Right ventricle myocardium superior (tissue), 1 donor: Measurements from ENCODE around the gene ADGRV1. TPM values are rescaled to one million over a fixed set of nuclear protein-coding genes. Genes with fewer than 3 reads are reported as not detected.
"Not testable (repeated sequence)": the region's sequence is repeated elsewhere in the genome, so short reads cannot be mapped to it uniquely, and the experiment has no call there.

Source experiments
- ATAC-seq: fragments of 200-7000 bp; cut with Tn5 transposase; one replicate; pipeline ENCODE4 v1.9.1; 2020; ENCODE audit warnings: mild to moderate bottlenecking; ENCODE audit not compliant: poor library complexity
- DNase-seq: peaks from one replicate; pipeline ENCODE4 v3.0.0-alpha.2; 2020
- intact Hi-C: fragments of 100-400 bp; cut with DNase I; formaldehyde crosslinking; loops from one replicate; pipeline ENCODE4 v1.11.2; 2022
- total RNA-seq: library from RNA; stranded (reverse); fragmentation: NEBNext Ultra II Directional; extraction: Animal tissue kit (Norgen Biotek cat#: 25700); gene quantifications from one replicate; pipeline ENCODE4 v1.2.1, GENCODE V29; 2021
- donor health status: DM: no; HTN: yes; CAD: no; lungs with severe emphysema.

ADGRV1 gene
- total RNA-seq, 1 donor from 2014 or later: not detected

DNA sequence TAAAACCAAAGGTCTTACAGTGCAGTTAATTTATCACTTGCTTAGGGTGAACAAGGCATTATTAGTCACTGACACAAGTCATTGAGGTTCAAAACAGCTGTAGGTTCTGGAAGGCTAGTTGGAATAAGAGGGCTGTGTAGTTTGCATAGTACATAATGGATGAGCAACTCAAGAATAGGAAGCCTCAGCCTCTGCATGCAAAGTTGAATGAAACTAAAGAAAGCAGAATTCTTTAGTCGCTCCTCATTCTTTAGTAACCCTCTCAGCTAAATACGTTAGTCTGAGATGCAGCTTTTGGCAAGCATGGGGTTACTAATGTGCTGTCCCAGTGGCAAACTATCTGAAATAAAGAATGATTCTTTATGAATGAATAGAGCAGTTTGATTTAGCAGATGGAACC is 74.2 kb downstream of the ADGRV1 start:
- intact Hi-C loops: no loop called here
- DNase-seq (no peak), ATAC-seq (no peak)

DNA sequence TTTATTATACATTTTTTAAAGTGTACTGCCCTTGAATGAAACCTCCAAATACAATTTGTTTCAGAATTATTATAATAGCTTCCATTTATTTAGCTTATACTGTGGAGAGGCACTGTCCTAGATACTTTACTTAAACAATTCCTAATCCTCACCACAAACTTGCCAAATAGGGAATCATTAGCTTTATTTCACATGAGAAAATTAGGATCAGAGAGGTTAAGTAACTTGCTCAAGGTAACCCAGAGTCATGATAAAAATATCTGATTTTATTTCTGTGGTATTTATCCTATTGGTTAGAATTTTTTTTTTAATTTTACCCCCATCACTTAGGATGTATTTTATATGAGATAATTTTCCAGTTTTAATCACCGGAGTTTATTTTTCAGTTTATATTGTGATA is 78.4 kb downstream of the ADGRV1 start:
- intact Hi-C loops: no loop called here
- ATAC-seq (no peak), DNase-seq (no peak)

DNA sequence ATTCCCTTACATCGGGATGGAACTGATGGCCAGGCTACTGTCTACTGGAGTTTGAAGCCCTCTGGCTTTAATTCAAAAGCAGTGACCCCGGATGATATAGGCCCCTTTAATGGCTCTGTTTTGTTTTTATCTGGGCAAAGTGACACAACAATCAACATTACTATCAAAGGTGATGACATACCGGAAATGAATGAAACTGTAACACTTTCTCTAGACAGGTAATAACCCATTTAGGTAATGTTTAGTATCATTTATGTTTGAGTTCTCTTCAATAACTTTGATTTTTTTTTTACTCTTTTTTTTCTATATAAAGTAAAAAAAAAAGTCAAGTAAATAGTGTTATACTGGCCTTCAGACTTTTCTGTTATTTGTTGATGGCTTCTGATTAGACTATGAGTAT is 79.1 kb downstream of the ADGRV1 start:
- intact Hi-C loops: no loop called here
- no peak for DNase-seq
- ATAC-seq: no peak

DNA sequence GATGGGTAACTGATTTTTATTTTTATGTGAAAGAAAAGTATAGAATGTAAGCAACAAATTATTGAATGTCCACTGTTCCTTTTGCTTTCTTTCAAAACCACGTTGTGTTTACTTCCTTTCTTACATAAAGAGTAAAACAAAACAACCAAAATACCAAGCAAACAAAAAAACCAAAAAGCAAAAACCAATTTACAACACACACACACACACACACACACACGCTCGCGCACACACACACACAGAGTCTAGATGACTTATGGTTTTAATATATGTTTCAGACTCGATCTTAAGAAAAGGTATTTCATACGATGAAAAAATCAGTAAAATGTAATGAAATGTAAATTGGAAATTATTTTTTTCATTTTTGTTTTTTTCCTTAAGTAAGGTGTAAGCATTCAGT is 80.3 kb downstream of the ADGRV1 start:
- ATAC-seq (no peak), DNase-seq (no peak)
- intact Hi-C loops: no loop called here

DNA sequence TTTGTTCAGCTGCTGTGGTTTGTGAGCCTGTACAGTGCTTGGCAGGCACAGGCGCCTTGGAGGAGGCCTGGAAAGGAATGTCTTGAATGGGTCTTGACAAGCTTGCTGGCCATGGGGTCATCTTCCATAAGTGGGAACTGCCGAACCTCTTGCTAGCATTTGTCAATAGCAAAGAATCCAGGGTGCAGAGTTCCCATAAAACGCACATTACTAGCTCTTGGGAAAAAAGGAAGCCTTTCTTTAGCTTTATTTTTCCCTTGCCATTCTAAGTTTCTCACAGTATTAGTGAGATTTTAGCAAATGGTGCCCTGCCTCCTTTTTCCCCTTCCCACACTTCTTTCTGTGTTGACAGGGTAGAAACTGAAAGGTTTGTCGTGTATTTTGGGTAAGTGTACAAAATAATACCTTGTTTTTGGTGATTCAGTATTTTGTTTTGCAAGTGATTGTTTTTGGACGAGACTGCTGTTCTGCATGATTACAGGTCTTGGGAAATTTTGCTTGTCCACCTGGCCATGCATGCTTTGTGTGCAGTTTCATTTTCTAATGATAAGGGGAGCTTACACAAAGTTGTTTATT is 82.0 kb downstream of the ADGRV1 start:
- DNase-seq (no peak), ATAC-seq (no peak)
- intact Hi-C loops: no loop called here

DNA sequence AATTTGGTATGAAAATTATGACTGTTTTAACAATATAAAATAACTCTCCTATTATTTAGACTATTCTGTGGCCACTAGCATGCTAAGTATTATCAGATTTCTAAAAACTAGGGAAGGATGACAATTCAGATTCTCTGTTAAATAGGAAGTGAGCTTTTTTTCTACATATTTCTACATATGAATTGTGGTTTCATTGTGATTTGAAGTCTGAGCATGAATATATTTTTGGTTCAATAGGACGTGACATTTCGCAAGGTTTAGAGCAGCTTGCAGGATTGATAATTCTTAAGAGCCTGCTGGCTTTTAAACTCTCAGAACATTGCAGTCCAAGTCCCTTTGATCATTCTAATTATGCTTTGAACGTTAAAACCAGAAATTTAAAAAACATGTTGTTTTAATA is 82.9 kb downstream of the ADGRV1 start:
- ATAC-seq (no peak), DNase-seq (no peak)

DNA sequence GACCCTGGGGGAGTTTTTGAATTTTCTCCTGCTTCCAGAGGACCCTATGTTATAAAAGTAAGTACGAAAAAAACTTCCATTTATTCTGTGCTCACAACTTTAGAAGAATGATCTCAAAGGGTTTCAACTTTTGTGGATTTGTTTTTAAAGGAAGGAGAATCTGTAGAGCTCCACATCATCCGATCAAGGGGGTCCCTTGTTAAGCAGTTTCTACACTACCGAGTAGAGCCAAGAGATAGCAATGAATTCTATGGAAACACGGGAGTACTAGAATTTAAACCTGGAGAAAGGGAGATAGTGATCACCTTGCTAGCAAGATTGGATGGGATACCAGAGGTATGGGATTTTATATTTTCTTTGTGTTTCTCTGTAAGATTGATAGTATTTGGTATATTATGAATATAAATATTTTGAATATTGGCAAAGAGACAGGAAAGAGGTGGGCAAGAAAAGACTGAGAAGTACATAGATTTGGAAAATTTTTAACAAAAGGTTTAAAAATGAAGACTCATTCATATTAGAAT is 84.2 kb downstream of the ADGRV1 start:
- intact Hi-C loops: no loop called here
- DNase-seq (no peak), ATAC-seq (no peak)

More for the DNA sequence above, 82.9 kb downstream of the ADGRV1 start:
- intact Hi-C loops: no loop called here

DNA sequence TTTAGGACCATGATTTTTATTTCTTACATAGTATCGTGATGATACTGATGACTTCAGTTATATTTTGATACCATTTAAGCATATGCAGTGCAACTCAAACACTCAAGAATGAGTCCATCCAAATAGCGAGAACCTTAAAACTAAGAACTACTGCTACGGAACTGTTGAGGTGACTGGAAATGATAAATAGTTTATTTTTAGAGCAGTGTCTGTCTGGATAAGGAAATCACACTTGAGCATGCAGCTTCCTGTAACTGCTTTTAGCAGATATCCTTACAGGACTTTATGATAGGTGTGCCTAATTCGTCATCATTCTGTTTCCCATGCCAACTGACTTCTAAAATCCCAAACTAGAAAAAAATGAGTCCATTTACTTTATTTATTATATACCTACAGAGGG is 85.5 kb downstream of the ADGRV1 start:
- intact Hi-C loops: no loop called here
- DNase-seq: no peak
- ATAC-seq: no peak

DNA sequence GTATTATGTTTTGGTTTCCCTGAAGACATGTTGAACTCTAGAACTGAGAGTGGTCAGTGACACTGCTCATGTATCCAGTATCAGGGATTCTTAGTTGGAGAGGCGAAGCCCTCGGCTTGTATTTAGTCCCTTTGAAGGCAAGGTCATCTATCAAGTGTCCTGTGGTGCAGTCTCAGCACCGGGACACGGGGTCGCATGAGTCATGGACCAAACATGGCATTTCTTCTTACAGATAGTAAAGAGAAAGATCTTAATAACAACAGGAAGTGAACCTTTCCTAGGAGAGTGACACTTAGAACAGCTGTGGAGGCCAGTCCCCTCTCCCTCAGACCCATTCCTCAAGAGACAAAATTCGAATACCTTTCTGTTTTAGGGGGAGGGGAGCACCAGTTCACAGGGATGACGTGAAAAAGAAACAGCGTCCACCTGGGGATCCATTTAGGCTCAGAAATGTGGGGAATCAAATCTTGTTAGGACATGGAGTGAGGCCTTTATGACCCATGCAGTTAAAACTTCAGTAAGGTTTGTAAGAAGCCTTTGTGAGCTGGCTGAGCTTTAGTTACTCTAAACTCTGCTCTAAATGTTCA is 86.5 kb downstream of the ADGRV1 start:
- ATAC-seq: no peak
- no peak for DNase-seq
- intact Hi-C loops: no loop called here

DNA sequence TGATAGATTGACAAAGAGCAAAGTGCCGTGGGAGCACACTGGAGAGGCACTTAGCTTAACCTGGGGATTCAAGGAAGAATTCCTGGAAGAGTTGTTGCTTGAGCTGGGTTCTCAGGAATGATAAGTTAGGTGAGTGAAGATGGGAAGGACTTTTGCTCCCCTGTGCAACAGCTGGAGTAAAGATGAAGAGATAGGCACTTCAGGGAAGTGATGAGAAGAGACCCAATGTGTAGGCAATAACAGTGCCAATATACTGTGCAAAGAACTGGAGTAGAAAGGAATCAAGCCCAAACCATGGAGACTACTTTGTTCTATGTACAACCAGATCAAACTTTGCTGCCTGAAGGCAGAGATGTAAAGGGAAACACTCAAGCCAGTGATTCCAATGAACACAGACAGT is 92.2 kb downstream of the ADGRV1 start:
- intact Hi-C loops: no loop called here
- ATAC-seq: no peak
- no peak for DNase-seq

DNA sequence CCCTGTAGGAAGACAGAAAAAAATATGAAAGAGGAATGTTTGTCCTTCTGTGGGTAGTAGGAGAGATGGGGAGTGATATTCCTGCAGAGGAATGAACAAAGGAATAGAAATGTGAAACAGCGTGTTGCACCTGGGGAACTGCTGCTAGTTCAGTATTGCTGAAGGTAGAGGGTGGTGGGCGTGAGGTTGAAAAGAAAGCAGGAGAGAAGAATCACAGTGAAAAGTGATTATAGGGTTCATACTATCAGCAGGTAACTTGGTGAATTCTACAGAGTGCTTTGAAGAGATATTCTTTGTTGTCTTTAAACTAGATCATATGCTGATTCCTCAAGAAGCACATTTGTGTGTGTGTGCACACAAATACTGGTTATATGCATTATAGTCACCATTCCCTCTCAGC is 95.6 kb downstream of the ADGRV1 start:
- ATAC-seq: no peak
- intact Hi-C loops: no loop called here

DNA sequence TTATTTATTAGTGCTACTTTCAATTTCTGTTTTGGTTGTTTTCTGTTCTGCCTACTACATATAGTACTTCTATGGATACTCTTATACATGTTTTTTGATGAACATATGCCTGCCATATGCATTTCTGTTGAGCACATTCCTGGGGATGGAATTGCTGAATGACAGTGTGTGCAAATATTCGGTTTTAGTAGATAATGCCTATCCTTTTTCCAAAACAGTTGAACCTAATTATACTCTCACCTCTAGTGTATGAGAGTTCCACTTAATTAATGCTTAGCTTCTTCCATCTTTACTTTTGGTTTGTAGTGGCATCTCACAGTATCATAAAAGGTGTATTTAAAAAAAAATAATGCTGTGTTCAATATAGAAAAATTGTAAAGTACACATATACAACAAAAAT is 96.8 kb downstream of the ADGRV1 start:
- intact Hi-C loops: no loop called here
- ATAC-seq: no peak

More for the DNA sequence above, 95.6 kb downstream of the ADGRV1 start:
- DNase-seq: no peak

DNA sequence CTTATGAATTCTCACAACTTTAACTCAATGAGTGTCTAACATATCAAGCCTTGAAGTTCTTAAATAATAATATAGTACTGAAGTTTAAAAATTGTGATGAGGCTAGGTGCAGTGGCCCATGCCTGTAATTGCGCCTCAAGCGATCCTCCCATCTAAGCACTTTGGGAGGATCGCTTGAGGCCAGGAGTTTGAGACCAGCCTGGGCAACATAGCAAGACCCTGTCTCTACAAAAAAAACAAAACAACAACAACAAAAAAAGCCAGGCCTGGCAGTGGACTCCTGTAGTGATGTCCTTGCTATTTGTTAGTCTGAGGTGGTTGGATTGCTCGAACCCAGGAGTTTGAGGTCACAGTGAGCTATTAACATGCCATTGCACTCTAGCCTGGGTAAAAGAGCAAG is 98.4 kb downstream of the ADGRV1 start:
- intact Hi-C loops: no loop called here
- ATAC-seq: no peak
- no peak for DNase-seq

More for the DNA sequence above, 96.8 kb downstream of the ADGRV1 start:
- DNase-seq: no peak

DNA sequence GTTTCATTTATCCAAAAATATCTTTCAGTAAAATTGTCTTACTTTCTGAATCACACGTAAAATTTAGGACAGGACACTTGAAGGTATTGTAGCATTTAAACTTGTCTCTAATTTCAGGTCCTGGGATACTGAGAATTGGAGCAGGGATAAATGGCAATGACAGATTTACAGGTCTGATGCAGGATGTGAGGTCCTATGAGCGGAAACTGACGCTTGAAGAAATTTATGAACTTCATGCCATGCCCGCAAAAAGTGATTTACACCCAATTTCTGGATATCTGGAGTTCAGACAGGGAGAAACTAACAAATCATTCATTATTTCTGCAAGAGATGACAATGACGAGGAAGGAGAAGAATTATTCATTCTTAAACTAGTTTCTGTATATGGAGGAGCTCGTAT is 99.2 kb downstream of the ADGRV1 start:
- no peak for ATAC-seq
- intact Hi-C loops: no loop called here
- no peak for DNase-seq

DNA sequence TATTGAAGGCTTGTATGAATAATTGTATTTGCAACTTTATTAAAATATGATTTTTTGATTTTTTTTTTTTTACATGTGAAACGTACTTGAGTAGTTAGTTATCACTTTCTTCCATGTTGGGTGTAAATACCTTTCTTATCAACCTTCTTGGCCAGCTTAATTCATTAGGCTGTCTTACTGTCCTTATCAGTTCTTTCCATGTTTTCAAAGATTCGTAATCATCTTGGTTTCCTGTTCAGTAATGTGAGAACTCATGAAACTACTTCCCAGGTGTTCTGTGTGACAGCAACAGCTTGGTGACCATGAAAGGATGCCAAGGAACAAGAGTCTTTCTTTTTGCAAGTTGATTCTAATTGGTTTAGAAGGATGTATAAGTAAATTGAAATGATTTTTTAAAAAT is 100.0 kb downstream of the ADGRV1 start:
- DNase-seq: no peak
- intact Hi-C loops: no loop called here
- ATAC-seq: no peak

DNA sequence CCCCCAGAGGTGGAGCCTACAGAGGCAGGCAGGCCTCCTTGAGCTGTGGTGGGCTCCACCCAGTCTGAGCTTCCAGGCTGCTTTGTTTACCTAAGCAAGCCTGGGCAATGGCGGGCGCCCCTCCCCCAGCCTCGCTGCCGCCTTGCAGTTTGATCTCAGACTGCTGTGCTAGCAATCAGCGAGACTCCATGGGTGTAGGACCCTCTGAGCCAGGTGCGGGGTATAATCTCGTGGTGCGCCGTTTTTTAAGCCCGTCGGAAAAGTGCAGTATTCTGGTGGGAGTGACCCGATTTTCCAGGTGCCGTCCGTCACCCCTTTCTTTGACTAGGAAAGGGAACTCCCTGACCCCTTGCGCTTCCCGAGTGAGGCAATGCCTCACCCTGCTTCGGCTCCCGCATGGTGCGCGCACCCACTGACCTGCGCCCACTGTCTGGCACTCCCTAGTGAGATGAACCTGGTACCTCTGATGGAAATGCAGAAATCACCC is 109.5 kb downstream of the ADGRV1 start:
- intact Hi-C loops, ATAC-seq, DNase-seq: not testable (repeated sequence)

DNA sequence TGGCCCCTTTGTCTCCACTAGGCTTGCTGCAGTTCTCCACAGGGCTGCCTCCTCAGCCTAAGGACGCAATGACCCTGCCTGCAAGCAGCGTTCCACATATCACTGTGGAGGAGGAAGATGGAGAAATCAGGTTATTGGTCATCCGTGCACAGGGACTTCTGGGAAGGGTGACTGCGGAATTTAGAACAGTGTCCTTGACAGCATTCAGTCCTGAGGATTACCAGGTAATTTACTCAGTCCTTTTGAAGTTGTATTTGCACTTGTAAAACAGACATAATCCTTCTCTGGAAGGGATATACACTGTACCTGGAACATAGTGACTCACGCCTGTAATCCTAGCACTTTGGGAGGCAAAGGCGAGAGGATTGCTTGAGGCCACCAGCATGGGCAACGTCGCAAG is 116.6 kb downstream of the ADGRV1 start:
- intact Hi-C loops: no loop called here

DNA sequence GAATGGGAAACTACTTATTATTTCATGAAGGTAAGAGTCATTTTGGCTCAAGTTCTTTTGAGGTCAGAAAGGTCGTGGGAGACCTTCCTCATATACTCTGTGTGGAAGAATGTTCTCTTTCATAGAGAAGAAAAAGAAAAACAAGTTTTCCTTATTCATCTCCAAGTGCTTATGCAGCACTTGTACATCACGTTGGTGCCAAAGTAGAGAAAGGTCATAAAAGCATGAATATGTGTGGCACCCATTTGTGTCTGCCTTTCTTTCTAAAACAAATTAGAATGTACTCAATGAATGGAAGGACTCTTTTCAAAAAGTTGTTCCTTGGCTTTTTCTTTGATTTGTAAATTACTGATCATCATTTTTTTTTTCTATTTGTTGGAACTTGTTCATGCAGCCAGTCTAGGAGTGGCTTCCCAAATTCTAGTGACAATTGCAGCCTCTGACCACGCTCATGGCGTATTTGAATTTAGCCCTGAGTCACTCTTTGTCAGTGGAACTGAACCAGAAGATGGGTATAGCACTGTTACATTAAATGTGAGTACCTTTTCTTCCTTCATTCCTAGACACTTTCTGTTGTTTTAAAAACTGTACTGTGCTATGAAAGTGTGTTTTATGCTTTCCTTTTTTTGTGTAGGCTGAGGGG is 122.4 kb downstream of the ADGRV1 start:
- intact Hi-C loops: no loop called here
- DNase-seq (no peak), ATAC-seq (no peak)

More for the DNA sequence above, 116.6 kb downstream of the ADGRV1 start:
- ATAC-seq (no peak), DNase-seq (no peak)

DNA sequence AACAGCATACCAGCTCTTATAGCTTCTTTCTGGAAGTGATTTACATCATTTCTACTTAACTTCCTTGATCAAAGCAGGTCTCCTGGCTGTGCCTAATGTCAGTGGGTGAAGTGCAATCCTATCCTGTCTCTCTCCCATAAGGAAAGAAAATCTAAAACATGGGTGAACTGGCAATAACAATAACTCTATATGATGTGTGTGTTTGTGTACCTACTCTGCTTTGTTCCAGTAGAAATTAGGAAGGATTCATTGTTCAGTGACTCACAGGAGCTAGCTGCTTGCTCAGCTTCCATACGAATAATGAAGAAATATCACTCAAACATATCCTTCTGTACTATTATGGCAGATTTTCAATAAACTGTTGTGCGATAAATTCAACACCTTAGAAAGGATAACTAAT is 123.7 kb downstream of the ADGRV1 start:
- ATAC-seq: no peak
- no peak for DNase-seq
- intact Hi-C loops: no loop called here

DNA sequence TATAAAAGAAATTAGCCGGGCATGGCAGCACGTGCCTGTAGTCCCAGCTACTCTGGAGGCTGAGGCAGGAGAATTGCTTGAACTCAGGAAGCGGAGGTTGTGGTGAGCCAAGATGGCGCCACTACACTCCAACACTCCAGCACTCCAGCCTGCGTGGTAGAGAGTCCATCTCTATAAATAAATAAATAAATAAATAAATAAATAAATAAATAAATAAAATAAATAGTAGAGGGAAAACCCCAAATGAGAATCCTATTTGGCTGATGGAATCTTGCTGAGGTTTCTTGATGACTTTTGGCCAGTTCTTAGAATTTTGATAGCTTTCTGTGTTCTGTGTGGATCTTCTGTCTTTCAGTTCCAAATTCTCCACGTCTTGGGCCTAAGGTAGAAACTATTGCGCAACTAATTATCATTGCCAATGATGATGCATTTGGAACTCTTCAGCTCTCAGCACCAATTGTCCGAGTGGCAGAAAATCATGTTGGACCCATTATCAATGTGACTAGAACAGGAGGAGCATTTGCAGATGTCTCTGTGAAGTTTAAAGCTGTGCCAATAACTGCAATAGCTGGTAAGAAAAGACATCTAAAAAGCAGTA is 126.9 kb downstream of the ADGRV1 start:
- ATAC-seq (no peak), DNase-seq (no peak)
- intact Hi-C loops: no loop called here
